SK-N-SH treated with all-trans-retinoic acid at 6 μM for 48 hours (cell line): Measurements from ENCODE around the gene HOXA7.

ENCODE experiments used
- ARNTL ChIP-seq: fragments of 450-650 bp; formaldehyde crosslinking; IDR thresholded peaks from 2 replicates; pipeline ENCODE4 v1.5.0; 2020; ENCODE audit warnings: low read depth, mild to moderate bottlenecking, moderate library complexity, borderline replicate concordance
- TCF4 ChIP-seq: fragments of 250-450 bp; sonication (Bioruptor Pico); IDR thresholded peaks from 2 replicates; pipeline ENCODE4 v1.8.0; 2021; ENCODE audit warnings: mild to moderate bottlenecking, moderate library complexity, borderline replicate concordance
- ZNF565 ChIP-seq: fragments of 450-650 bp; formaldehyde crosslinking; conservative IDR thresholded peaks from 2 replicates; pipeline ENCODE4 v1.5.0; 2020; ENCODE audit warnings: low read depth, mild to moderate bottlenecking, moderate library complexity
- ZNF70 ChIP-seq: fragments of 450-650 bp; formaldehyde crosslinking; IDR thresholded peaks from 2 replicates; pipeline ENCODE4 v1.5.0; 2020; ENCODE audit warnings: mild to moderate bottlenecking, moderate library complexity
- ZNF8 ChIP-seq: fragments of 450-650 bp; formaldehyde crosslinking; IDR thresholded peaks from 2 replicates; pipeline ENCODE4 v1.5.0; 2020; ENCODE audit warnings: mild to moderate bottlenecking, moderate library complexity
- TF ChIP-seq, protein P1 (sequence below): fragments of 250-450 bp; sonication (Bioruptor Pico); IDR thresholded peaks from 2 replicates; pipeline ENCODE4 v1.8.0; 2021; ENCODE audit warnings: low read depth, mild to moderate bottlenecking, moderate library complexity, borderline replicate concordance
- TF ChIP-seq, protein P2 (sequence below): fragments of 250-450 bp; sonication (Bioruptor Pico); IDR thresholded peaks from 2 replicates; pipeline ENCODE4 v1.8.0; 2020; ENCODE audit warnings: mild to moderate bottlenecking, moderate library complexity, borderline replicate concordance

DNA sequence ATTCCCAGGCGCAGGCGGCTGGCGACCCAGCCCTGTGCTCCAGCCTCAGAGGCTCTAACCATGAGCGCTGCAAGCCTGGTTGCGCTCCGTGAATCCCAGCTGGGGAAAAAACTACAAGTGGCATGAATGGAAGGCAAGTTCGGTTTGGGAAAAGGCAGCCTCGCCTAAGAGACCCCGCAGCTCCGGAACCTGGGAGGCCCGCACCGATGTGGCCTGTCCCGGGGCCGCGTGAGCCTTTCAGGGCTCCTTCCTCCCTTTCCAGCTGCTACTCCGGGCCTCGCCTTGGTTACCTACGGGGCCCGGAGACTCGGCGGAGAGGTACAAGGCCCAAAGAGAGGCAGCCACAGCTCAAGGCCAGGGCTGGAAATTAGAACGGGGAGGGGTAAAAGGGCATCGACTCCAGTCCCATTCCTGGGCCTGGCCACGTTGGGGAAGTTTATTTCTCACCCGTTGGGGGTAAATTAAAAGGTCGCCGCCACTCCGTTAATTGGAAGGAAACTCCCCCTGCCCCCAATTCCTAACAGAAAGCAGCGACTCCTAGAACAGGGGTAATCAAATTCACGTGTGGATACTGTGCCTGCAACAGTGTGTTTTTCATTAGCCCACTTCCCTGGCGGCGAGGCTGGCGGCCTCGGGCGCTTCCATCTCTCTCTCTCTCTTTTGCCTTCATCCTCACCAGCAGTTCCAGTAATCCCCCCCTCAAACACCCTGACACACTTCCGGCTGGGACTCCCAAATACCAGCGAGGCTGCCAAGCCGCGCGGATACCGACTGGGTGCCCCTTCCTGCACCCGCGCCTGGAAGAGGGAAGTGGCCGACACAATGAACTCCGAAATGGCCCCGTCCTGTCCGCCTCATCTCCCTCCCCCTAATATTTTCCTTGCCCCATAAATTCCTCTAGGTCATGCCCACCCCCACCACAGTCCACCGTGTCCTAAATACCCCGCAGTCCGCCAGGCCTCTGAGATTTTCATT lies 10.3 kb upstream of the HOXA7 start:
- TF ChIP-seq ZNF8 (CRISPR knock-in tag) (no peak), TCF4 (CRISPR knock-in tag) (no peak), ARNTL (no peak), ZNF565 (no peak), ZNF70 (no peak)
- TF ChIP-seq, protein P1, sequence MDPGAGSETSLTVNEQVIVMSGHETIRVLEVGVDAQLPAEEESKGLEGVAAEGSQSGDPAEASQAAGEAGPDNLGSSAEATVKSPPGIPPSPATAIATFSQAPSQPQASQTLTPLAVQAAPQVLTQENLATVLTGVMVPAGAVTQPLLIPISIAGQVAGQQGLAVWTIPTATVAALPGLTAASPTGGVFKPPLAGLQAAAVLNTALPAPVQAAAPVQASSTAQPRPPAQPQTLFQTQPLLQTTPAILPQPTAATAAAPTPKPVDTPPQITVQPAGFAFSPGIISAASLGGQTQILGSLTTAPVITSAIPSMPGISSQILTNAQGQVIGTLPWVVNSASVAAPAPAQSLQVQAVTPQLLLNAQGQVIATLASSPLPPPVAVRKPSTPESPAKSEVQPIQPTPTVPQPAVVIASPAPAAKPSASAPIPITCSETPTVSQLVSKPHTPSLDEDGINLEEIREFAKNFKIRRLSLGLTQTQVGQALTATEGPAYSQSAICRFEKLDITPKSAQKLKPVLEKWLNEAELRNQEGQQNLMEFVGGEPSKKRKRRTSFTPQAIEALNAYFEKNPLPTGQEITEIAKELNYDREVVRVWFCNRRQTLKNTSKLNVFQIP (CRISPR knock-in tag), result no peak
- TF ChIP-seq, protein P2, sequence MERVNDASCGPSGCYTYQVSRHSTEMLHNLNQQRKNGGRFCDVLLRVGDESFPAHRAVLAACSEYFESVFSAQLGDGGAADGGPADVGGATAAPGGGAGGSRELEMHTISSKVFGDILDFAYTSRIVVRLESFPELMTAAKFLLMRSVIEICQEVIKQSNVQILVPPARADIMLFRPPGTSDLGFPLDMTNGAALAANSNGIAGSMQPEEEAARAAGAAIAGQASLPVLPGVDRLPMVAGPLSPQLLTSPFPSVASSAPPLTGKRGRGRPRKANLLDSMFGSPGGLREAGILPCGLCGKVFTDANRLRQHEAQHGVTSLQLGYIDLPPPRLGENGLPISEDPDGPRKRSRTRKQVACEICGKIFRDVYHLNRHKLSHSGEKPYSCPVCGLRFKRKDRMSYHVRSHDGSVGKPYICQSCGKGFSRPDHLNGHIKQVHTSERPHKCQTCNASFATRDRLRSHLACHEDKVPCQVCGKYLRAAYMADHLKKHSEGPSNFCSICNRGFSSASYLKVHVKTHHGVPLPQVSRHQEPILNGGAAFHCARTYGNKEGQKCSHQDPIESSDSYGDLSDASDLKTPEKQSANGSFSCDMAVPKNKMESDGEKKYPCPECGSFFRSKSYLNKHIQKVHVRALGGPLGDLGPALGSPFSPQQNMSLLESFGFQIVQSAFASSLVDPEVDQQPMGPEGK, result no peak
